Measurements from ENCODE around the gene ZSCAN16. TPM values are rescaled to one million over a fixed set of nuclear protein-coding genes. Genes with fewer than 3 reads are reported as not detected.
A peak's percentile ranks its signal among the peaks of the same experiment; 100 is the strongest.

ZSCAN16 gene
- total and polyA plus RNA-seq, 2 of the 13 experiments (the other 11 are each of a cell fraction or from before 2014, with no cell fraction given), result 5.7 to 12.7 TPM

DNA sequence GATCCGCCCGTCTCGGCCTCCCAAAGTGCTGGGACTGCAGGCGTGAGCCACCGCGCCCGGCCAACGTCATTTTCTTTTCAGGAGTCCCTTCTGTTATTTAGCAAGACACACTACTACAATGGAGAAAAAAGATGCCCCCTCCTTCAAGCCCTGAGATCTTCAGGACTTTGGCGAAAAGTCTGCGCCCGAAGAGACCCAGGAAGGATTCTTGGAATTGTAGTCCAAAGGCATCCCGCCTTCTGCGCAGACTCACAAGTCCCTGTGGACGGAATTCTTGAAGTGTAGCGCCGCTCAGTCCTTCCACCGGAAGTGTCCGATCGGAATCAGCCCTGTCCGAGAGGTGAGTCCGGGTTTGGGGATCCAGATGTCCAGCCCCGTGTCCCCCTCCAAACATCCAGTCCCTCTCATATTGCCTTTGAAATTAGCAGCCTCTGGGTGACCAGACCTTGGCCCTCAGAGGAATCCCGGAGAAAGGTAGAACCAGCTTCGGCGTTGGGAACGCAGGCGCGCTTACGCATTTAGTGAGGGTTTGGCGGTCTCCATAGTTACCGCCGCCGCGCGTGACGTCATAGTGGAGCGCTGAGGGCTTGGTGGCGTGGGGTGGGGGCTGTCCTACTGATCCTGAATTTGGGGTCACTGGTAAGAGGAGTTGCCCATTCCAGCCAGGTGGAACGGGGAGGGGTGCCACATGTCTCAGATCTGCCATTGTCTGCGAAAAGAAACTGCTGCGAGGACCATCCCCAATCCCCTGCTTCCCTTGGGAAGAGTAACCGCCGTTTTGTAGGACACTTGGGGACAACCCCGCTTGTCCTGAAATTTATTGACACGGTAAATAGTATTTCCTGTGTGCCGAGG lies 43.6 kb upstream of the ZSCAN16 start (continued):
- TF ChIP-seq ZNF746 (CRISPR knock-in tag; IDR thresholded peaks at IDR 0.05) (no peak), SNAI1 (CRISPR knock-in tag; IDR thresholded peaks at IDR 0.05; ENCODE audit: borderline replicate concordance) (no peak), NR2F2 (IDR thresholded peaks at IDR 0.05; ENCODE audit: borderline replicate concordance, low read depth) (peak; percentile 84; the same call in 1 of the 2 replicates), SNRNP70 (IDR thresholded peaks at IDR 0.05; ENCODE audit: low read depth, low read length) (no peak), SRF (IDR thresholded peaks at IDR 0.05; ENCODE audit: low read depth, low read length) (peak; percentile 89), ZNF460 (CRISPR knock-in tag; IDR thresholded peaks at IDR 0.05; ENCODE audit: borderline replicate concordance) (peak; percentile 86; the same call in 1 of the 2 replicates), SIX4 (CRISPR knock-in tag; IDR thresholded peaks at IDR 0.05) (no peak; the same call in 1 of the 2 replicates), ELK4 (CRISPR knock-in tag; IDR thresholded peaks at IDR 0.05; ENCODE audit: borderline replicate concordance) (peak; percentile 98; the same call in 1 of the 2 replicates), GTF3A (CRISPR knock-in tag; conservative IDR thresholded peaks at IDR 0.05) (peak; percentile 41; the same call in 1 of the 2 replicates), ZFP62 (CRISPR knock-in tag; IDR thresholded peaks at IDR 0.05) (no peak), RBAK (CRISPR knock-in tag; IDR thresholded peaks at IDR 0.05) (peak; percentile 35; the same call in 1 of the 2 replicates), JUNB (CRISPR knock-in tag; IDR thresholded peaks at IDR 0.05; ENCODE audit: borderline replicate concordance) (no peak), ZNF431 (CRISPR knock-in tag; IDR thresholded peaks at IDR 0.05; ENCODE audit: borderline replicate concordance, low read depth) (0 out of 2 replicates have a peak, but pooled peaks have one; percentile 45), ZNF800 (CRISPR knock-in tag; IDR thresholded peaks at IDR 0.05) (peak; percentile 91)
- TF ChIP-seq, protein P1, sequence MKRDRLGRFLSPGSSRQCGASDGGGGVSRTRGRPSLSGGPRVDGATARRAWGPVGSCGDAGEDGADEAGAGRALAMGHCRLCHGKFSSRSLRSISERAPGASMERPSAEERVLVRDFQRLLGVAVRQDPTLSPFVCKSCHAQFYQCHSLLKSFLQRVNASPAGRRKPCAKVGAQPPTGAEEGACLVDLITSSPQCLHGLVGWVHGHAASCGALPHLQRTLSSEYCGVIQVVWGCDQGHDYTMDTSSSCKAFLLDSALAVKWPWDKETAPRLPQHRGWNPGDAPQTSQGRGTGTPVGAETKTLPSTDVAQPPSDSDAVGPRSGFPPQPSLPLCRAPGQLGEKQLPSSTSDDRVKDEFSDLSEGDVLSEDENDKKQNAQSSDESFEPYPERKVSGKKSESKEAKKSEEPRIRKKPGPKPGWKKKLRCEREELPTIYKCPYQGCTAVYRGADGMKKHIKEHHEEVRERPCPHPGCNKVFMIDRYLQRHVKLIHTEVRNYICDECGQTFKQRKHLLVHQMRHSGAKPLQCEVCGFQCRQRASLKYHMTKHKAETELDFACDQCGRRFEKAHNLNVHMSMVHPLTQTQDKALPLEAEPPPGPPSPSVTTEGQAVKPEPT (CRISPR knock-in tag; IDR thresholded peaks at IDR 0.05; ENCODE audit: low read depth), result peak; percentile 88
- TF ChIP-seq, protein P2, sequence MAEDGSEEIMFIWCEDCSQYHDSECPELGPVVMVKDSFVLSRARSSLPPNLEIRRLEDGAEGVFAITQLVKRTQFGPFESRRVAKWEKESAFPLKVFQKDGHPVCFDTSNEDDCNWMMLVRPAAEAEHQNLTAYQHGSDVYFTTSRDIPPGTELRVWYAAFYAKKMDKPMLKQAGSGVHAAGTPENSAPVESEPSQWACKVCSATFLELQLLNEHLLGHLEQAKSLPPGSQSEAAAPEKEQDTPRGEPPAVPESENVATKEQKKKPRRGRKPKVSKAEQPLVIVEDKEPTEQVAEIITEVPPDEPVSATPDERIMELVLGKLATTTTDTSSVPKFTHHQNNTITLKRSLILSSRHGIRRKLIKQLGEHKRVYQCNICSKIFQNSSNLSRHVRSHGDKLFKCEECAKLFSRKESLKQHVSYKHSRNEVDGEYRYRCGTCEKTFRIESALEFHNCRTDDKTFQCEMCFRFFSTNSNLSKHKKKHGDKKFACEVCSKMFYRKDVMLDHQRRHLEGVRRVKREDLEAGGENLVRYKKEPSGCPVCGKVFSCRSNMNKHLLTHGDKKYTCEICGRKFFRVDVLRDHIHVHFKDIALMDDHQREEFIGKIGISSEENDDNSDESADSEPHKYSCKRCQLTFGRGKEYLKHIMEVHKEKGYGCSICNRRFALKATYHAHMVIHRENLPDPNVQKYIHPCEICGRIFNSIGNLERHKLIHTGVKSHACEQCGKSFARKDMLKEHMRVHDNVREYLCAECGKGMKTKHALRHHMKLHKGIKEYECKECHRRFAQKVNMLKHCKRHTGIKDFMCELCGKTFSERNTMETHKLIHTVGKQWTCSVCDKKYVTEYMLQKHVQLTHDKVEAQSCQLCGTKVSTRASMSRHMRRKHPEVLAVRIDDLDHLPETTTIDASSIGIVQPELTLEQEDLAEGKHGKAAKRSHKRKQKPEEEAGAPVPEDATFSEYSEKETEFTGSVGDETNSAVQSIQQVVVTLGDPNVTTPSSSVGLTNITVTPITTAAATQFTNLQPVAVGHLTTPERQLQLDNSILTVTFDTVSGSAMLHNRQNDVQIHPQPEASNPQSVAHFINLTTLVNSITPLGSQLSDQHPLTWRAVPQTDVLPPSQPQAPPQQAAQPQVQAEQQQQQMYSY (CRISPR knock-in tag; IDR thresholded peaks at IDR 0.05), result 0 out of 2 replicates have a peak, but pooled peaks have one; percentile 18
